KG1 (cell line): ENCODE data around the gene EHMT1.

Source experiments
- DNase-seq: peaks from one replicate; lab custom pipeline; 2025; lab: John Stamatoyannopoulos, UW

Gene EHMT1

DNA sequence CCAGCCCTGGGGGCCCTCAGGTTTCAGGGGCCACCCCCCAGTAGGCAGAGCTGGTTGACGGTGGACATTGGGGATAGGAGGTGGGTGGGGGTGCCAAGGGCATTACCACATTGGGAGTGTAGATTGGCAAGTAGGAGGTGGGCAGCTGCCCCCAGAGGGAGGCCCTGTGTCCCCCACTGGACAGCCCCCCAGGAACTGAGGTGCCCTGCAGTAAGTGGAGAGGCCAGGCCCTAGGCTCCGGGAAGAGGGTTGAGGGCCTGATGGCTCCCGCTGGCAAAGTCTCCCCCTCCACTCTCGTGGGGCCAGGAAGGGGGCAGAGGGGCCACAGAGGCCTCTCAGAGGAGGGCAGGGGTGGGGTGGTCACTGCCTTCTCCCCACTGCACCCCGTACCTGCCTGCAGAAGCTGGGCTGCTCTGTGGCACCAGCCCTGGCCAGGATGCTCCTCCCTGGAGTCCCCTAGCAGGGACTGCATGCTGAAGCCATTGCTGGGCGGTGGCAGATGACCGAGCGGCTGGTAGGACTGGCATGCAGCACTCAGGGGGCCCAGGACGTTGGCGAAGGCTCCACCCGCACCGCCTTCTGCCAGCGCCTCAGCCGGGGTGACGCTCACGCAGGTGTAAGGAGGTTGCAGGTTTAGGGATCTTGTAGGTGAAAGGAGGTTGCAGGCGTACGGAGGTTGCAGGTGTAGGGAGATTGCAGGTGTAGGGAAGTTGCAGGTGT lies 169.1 kb downstream of the EHMT1 start:
- DNase-seq: no peak

DNA sequence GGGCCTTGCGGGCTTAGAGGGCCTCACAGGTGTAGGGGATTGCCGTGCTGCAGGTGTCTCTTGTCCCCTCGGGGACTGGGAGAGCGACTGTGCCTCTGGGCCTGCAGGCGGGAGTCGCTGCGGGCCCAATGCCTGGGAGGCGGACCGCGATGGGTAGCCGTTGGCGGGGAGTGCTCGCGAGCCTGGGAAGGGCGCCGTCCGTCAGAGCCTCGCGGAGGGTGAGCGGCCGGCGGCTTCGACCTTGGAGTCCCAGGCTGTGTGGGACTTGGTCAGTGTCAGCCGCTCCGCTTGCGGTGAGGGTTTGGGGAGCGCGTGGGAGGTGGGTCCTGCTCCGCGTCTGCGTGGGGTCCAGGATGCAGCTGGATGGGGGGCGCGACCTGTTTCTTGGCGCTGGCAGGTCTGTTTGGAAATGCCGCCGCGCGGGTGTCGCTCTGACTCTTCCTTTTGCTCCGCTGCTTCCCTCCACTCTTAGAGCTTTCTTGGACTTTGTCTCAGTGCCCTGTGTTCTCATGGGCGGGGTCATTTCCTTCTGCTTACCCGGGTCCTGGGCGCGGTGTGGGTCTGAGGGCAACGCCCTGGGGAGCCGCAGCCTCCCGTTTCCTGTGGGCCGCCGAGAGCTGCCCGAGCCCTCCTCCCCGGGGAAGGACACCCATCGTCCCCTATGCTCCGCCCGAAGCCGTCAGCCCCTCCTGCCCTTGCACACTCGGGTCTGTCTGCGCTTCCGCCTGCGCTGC lies 169.9 kb downstream of the EHMT1 start:
- DNase-seq: no peak

DNA sequence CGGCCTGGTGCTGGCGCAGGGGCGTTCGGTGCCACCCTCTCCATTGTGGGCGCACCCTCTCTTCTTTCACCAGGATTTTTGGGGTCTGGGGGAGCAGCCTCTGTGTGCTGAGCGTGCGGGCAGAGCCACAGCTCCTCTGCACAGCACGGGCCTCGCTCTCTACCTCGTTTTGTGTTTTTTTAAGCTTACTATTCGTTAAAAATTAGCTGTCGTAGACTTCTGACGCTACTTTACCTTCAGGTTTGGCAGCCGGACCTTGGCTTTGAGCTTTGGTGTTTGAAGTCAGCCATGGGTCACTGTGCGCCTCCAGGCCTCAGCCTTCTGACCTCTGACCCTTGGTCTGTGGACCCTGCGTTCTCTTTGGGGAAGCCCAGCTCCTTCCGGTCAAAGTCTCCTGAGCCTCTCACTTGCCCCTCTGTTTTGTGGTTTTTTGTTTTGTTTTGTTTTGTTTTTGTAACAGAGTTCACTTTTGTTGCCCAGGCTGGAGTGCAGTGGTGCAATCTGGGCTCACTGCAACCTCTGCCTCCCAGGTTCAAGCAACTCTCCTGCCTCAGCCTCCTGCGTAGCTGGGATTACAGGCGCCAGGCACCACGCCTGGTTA lies 170.6 kb downstream of the EHMT1 start:
- DNase-seq: no peak

DNA sequence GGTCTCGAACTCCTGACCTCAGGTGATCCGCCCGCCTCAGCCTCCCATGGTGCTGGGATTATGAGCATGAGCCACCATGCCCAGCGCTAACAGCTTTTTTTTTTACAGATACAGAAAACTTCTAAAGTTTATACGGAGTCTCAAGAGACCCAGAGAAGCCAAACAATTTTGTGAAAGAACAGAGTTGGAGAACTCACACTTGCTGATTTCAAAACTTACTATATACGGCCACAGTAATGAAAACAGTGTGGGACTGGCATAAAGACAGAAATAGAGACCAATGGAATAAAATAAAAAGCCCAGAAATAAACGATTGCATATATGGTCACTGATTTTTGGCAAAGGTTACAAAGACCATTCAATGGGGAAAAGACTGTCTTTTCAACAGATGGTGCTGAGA lies 173.1 kb downstream of the EHMT1 start:
- no peak for DNase-seq

DNA sequence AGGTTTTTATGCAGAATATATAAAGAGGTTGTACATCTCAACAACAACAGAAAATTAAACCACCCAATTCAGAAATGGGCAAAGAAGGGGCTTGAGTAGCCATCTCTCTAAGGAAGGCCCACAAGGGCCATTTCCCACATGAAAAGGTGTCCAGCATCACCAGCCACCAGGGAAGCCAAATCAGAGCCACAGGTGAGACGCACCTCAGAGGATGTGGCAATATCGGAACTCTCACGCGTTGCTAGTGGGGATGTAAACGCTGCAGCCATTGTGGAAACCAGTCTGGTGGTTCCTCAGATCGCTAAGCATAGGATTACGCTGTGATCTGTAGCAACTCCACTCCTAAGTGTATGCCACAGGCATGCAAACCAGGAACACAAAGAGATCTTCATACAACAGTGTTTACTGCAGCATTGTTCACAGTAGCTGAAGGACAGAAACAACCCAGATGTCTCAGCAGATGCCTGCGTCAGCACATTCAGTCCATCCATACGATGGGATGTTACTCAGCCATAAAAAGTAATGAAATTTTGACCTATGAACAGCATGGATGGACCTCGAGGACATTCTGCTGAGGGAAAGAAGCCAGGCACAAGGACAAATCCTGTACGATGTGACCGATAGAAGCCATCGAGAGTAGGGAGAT lies 174.5 kb downstream of the EHMT1 start:
- no peak for DNase-seq

DNA sequence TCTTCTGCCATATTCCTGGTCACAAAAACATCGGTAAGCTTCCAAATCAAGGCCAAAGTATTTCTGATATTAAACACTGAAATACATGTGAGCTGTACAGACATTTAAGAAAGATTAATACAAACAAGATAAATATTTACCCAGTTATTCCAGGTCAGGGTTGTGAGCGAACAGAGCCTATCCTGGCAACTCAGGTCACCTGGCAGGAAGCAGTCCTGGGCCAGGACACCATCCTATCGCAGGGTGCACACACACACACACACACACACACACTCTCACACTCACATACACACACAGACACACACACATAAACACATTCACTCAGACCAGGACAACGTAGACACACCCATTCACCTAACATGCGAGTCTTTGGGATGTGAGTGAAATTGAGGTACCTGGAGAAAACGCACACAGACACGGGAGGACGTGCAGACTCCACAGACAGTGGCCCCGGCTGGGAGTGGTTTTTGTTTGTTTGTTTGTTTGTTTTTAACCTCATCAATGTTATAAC lies 176.4 kb downstream of the EHMT1 start:
- DNase-seq: no peak

DNA sequence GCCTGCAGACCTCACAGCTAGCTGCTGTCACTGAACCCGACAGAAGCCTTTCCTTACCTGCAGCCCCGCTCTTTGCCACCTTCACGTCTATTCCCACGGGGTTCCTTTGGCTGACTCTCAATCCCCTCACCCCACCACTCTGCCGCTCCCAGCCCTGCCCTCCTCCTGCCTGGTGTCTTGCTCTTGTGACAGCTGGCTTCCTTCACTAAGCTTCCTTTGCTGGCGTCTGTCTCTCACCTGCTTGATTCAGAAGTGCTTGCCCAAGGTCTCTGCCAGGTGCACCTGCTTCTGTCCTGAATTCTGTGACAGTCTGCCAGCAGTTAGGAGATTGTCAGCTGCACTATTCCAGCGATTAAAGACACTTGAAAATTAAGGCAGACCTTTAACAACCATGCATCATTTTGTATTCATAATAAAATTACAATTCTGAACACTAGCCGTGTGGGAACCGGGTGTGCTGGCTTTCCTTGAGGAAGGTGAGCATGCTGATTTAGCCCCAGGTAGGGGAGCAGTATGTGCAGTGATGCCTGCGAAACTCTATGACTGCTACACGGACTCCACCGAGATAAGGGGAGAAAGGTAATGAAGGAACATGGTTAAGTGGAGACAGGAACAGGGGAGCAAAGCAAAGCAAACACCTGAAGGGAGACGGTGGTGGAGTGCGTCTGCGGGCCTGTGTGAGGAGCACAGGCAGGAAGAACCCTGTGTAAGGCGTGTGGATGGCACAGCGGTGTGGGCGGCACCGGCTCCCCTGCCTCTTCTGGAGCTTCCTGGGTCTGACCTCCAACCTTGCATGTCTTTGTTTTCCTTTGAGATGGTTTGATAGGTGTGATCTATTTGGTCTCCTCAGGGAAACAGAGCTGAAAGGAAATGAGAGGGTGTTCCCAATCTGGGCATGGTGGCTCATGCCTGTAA lies 178.7 kb downstream of the EHMT1 start:
- no peak for DNase-seq

DNA sequence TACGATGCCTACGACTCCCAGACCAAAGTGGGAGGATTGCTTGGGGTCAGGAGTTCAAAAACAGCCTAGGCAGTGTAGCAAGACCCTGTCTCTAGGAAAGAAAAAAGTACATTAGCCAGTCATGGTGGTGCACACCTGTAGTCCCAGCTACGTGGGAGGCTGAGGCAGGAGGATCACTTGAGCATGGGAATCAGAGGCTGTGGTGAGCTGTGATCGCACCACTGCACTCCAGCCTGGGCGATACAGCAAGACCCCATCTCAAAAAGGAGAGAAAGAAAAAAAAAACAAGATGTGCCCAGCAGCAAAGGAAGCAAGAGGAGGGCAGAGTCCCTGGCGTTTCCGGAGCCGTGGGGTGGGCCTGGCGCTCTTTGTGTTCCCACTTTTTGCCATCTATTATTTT lies 179.3 kb downstream of the EHMT1 start:
- no peak for DNase-seq

DNA sequence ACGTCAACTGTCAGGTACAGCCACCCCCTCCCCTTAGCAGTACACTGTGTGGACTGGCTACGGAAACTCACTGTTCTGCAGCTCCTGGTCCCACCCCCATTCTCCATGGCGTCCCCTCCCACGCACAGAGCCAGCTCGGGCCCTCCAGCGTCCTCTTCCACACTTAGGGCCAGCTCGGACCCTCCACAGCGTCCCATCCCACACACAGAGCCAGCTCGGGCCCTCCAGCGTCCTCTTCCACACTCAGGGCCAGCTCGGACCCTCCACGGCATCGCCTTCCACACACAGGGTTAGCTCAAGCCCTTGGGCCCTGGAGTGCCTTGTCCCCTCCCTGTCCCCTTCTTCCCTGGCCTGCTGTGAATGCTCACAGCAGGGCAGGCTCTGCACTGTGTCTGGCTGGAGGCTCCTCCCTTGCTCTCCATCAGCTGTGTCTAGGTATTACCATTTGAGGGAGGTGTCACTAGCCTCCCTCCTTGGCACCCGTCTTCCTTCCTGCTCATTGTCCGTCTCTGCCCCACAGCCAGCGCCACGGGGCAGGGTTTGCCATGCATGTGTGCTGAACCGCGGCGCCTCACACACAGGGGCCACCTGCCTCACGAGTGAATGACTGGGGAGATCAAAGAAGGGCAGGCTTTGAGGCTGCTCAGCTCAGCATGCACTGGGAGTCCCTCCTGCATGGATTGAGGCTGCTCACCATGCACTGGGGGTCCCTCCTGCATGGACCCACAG lies 180.3 kb downstream of the EHMT1 start:
- no peak for DNase-seq

DNA sequence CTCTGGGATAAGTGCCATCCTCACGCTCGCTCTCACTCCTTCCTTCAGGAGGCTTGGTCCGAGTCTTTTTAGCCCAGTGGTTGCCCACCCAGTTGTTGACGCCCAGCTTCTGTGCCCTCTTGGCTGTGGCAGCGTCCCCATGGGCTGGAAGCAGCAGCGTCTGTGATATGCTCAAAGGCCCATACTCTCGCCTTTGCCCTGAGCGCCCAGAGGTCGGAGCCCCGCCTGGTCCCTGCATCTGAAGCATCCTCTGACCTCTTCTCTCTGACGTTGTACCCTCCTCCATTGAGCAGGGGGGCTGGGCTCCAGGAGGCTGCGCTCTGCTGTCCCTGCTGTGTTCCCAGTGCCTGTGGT lies 180.8 kb downstream of the EHMT1 start:
- DNase-seq: no peak

DNA sequence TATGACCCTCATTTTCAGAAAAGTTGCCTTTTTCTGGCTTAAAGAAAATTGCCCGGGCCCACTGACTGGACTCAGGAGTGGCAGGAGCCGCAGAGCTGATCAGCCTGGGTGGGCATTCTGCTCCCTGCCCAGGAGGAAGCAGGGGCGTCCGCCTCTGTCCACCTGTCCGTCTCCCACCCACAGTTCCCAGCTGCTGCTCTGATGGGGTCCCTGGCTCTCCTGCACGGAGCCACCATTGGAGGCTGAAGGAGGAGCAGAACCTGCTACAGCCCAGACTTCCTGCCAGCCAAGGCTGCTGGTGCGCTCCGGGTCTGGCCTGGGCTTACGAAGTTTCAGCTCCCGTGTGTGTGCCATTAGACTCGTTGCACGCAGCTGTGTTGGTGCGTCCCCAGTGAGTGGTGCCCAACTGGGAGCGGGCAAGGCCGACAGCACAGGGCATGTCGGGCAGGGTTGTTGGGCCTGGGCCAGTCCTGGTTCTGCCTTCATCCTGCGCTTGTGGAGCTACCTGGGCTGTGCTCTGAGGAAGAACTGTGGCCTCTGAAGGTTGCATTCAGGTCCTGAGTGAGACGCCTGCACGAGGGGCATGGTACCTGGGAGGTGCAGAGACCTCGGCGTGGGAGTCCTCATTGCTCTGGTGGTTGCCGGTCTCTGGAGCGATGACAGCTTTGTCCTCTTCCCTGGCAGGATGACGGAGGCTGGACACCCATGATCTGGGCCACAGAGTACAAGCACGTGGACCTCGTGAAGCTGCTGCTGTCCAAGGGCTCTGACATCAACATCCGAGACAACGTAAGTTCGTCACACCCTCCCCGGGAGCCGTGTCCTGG lies 181.6 kb downstream of the EHMT1 start:
- no peak for DNase-seq

DNA sequence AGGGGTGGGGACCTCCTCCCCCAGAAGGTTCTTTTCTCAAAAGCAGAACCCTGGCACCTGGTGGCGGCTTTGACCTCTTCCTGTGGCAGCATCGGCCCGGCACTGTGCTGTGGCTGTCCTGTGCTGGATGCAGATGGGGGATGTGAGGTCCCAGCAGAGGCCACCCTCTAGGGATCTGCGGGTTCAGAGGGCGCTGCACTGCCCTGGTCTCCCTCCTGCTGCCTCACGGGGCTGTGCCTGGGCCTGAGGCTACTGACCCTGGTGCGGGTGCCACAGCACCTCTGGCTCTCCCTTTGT lies 182.2 kb downstream of the EHMT1 start:
- DNase-seq: no peak

DNA sequence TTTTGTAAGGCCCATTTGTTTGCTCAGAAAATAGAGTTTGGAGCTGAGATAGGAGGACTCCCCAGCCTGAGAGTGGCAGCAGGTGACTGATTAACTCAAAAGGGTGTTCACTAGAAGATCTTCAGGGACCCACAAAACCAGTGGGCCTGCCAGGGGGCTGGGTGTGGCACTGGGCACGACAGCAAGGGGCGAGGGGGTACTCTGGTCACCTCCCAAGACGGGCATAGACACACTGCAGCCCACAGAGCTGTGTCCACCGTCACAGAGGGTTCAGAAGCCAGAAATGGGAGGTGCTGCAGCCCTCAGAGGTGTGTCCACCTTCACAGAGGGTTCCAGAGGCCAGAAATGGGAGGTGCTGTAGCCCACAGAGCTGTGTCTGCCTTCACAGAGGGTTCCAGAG lies 183.2 kb downstream of the EHMT1 start:
- DNase-seq: no peak

DNA sequence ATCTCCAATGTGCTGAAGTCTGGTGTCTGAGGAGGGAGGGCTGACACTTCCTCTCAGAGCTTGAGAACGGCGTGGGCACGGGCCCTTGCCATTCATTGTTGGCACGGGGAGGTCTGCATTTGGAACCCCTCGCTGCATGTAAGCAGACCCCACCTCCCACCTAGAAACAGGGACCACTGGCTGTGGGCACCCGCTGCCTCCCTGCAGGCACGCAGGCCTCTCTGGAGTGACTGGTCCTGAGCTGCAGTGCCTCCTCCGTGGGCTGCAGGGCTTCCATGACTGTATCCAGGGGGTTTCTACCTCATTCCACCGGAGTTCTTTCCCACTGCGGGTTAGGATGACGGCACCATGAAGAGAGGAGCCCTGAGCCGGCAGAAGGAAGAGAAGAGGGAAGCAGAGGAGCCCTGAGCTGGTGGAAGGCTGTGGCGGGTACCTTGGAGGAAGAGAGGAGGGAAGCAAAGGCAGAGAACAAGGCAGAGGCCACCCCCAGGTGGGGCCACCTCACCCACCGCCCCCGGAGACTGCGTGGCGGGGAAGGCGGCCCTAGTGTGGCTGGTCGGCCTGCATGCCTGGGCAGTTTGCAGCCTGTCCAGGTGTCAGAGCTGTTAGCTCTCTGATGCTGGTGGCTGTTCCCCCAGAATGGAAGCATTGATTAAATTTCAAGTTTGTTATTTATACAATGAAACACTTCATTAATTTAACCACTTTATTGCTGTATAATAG lies 183.9 kb downstream of the EHMT1 start:
- no peak for DNase-seq

DNA sequence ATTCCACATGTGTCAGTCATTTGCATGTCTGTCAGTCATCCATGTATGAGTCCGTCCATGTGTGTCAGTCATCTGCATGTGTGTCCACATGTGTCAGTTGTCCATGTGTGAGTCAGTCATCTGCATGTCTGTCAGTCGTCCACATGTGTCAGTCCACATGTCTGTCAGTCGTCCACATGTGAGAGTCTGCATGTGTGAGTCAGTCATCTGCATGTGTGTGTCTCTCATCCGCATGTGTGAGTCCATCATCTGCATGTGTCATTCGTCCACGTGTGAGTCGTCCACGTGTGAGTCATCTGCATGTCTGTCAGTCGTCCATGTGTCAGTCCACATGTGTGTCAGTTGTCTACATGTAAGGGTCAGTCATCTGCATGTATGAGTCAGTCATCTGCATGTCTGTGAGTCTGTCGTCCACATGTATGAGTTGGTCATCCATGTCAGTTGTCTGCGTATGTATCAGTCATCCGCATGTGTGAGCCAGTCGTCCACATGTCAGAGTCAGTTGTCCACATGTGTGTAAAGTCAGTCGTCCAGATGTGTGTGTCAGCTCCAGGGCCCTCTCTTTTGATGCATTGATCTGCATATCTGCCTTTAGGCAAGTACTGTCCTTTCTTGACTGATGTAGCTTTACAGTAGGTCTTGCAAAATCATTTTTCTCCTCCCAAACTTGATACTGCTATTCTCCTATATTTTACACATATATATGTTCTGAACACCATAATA lies 186.3 kb downstream of the EHMT1 start:
- DNase-seq: no peak

DNA sequence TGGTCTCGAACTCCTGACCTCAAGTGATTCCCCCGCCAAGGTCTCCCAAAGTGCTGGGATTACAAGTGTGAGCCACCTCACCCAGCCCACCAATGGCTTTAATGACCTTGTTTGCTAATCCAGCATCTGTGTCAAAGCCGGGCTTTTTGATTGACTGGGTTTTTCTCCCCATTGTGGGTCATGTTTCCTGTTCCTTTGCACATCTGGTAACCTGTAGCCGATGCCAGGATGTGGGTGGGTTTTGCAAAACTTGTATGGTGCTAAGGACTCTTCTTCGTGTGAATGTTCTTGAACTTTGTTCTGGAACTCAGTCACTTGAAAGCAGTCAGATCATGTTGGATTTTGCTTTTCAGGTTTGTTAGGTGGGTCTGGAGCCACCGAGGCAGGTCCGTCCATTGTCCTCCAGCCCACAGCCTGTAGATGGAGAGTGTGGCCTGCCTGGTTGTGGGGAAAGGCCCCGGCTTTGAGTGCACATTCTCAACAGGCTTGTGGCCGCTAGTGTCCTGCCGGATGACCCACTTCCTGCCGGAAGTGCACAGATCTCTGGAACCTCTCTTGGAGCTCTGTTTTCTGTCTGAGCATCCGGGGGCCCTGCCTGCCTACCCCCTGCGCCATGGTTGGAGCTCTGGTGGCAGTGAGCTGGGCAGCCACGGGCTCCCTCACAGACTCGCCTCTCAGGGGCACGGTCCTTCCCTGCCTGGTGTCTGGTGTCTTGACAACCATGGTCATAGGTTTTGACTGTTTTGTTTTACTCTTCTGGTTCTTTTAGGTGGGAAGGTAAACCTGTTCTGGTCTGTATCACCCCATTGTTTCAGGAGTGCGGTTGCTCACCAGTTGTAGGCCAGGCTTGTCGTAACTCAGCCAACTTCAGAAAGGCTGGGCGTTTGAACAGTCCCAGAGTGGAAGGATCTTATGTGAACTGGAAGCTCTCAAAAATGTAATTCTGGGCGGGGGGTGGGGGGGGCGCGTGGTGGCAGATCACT lies 189.2 kb downstream of the EHMT1 start:
- no peak for DNase-seq

DNA sequence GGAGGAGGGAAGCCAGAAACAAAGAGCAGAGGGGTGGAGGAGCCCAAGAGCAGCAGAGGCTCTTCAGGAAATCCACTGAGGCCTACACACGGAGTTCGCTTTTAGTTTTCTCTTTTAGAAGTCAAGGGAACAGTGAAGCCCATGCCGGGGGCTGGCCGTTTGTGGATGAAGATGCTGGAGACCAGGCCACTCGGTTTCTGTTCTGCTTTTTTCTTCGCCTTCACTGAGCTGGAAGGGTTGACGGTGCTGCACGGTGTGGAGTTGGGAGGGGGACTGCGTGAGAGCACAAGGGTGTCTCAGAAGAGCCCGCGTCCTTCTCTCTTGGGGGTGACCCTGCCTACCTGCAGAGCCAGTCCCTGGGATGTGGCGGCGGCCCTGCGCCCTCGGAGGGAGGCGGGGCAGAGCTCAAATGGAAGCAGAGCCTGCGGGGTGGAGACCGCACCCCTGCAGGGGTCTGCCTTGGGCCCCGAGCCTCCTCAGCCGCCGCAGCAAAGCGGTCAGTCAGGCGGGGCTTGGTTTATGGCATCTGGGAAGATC lies 190.3 kb downstream of the EHMT1 start:
- no peak for DNase-seq
